HFF-Myc (cell line): ENCODE measurements around the gene THAP11.

Experiments used
- DNase-seq: peaks from one replicate; pipeline ENCODE4 v3.0.0-alpha.2; 2011; ENCODE audit warnings: low read depth; ENCODE audit errors: extremely low read depth
- H3K4me3 ChIP-seq: replicated peaks from 2 replicates; pipeline ENCODE4 v1.5.1; 2011; ENCODE audit warnings: low read depth, mild to moderate bottlenecking, control low read depth, low read length
- CTCF ChIP-seq: IDR thresholded peaks from 2 replicates; pipeline ENCODE4 v1.5.1; 2012; ENCODE audit warnings: mild to moderate bottlenecking, low read depth, low read length, control low read depth; ENCODE audit errors: missing control alignments

Gene THAP11

DNA sequence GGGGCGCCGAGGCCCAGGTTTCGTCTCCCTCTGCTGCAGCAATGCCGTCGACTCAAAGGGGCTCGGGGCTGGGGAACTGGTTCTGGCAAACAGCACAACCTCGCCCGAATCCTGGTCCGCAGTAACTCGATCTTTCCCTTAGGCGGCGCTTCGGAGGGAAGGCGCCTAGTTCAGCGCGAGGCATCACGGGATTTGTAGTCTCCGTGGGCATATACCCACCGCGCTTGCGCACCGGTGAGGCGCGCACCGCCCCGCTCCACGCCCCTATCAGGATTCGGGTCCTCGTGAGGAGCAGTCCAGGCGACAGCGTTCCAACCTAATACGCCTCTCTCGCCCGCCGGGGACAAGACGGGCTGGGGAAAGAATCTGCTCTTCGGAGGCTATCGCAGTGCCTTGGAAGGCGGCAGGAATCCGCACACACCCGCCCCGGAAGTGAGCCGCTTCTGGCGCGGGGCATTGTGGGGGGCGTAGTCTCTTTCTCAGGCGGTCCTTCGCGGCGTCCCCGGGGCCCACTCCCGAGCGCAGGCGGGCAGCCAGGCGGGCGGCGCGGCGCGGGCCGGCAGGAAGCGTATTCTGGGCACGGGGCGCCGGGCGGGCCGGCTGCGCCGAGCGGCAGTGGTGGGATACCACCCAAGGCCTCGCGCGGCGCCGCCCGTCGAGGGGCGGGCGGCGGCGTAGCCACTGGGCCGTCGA, at the start of gene THAP11:
THAP11 (plus strand) TSS at position 505 of the 693 bp plus-strand sequence. CDS start 235 bp downstream, outside the sequence.
- peak within 1 kb of the TSS; percentile 99 for H3K4me3 ChIP-seq
- peak; percentile 91 for DNase-seq
- peak; percentile 74 for TF ChIP-seq CTCF

GRCh38 chr16:67796099-67796718, 45.9 kb upstream of the THAP11 start:
- no peak overlapping the region for H3K4me3 ChIP-seq
- DNase-seq = no peak
- no peak for TF ChIP-seq CTCF

DNA sequence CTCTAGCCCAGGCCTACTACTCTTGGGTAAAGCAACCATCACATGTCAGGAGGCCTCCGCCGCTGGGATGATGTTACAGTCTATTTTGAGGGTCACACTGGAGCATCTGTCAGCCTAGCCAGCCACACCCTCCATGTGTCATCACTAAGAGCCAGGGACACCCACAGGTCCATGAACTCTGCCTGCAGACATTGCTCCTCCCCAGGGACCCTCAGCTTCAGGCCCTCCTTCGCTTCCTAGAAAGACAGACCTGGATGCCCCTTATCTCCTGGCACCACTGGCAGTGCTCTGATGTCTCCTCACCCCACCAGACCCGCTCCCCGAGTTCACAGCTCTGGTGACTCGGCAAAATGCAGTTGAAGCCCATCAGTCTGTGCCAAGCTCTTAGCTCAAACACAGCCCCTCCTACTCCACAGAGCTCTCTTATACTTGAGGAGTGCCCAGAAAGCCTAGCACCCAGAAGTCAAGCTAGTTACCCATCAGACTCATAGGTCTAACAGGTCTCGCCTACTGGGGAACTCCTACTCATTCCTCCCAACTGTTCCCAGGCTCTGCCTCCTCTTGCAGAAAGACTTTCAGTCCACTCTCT, 41.7 kb upstream of the THAP11 start:
- DNase-seq = no peak
- no peak for TF ChIP-seq CTCF
- no peak overlapping the region for H3K4me3 ChIP-seq

GRCh38 chr16:67801241-67801640, 40.9 kb upstream of the THAP11 start:
- TF ChIP-seq CTCF = no peak
- DNase-seq = no peak
- H3K4me3 ChIP-seq = no peak overlapping the region

- DNase-seq = no peak
- TF ChIP-seq CTCF = no peak
- H3K4me3 ChIP-seq = no peak overlapping the region
These were observed 40.2 kb upstream of the THAP11 start for GRCh38 chr16:67801883-67802282.

GRCh38 chr16:67803894-67804293, 38.2 kb upstream of the THAP11 start:
- H3K4me3 ChIP-seq = no peak overlapping the region
- TF ChIP-seq CTCF = no peak
- DNase-seq = no peak
